T1000 (cell line): ENCODE results near the gene DLL4.
A peak's percentile ranks its signal among the peaks of the same experiment; 100 is the strongest.

ENCODE experiments used
- DNase-seq: peaks from one replicate; lab custom pipeline; 2025; ENCODE audit warnings: mixed read lengths; lab: John Stamatoyannopoulos, UW

The DLL4 gene

GRCh38 chr15:40906091-40906990 is 22.8 kb upstream of the DLL4 start:
- DNase-seq: peak; percentile 97

DNA sequence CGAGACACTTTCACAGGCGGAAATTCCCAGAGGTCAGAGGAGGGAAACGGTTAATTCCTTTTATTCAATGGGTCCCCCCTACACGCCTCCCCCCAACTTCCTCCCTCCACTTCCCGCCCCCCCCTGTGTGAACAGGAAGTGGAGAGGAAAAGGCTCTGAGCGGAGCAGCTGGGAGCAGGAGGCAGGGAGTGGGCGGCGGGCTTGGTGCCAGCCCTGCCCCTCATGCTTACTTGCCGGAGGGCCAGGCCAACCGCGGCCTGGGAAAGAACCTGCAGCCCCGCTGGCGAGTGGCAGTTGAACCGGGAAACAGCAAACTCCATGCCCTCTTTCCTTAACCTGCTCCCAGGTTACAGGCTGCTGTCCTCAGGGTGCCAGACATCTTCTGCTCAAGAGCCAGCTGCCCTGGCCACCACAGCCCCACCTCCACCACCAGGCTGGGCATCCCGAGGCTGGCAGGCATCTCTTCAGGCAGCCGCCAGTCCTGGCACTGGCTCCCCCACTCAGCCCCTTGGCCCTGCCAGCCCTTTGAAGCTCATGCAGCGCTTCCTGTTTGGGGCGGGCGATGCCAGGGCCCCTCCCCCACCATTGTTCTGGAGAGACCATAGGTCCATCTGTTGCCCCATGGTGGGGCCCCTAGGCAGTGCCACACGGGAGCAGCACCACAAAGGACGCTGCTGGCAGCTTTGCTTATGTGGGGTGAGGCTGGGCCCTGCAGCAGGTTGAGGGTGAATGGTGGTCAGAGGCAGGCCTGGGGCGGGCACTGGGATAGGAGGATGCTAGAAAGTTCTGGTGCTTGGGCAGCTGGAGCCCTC is 21.9 kb upstream of the DLL4 start:
- DNase-seq: no peak

DNA sequence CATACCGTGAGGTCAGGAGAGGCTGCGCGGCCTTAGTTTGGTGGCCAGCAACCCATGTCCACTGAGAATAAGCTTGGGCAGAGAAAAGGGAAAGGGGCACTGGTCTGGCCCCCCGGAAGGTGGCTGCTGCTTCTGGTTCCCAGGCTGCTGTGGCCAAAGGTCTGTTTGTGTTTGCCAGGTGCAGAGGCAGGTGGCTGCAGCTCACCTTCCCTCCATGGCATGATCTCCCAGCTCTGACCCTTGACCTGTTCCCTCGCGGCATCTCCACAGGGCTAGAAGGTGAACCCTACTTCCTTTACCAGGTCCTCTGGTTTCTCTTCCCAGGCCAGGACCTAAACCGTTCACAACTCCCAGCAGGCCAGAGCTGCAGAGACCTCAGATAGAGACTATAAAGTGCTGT is 21.0 kb upstream of the DLL4 start:
- no peak for DNase-seq

GRCh38 chr15:40909662-40910630 is 19.2 kb upstream of the DLL4 start:
- DNase-seq: no peak

DNA sequence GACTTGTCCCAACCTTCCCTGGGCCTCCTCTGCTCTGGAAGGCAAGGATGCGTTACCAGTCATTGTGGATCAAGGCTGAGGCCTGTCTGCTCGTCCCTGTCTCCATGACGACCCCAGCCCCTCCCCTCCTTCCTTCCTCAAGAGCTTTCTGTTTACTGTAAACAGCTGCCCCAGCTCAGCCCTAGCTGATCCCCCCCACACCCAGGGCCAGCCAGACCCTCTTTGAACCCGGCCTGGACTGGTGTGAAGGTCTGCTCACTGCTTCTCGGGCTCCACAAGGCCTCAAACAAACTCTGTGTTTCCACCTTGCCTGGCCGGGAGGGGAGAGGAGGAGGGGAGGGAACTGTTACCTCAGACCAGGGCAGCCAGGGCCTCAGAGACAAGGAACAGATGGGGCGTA is 18.0 kb upstream of the DLL4 start:
- no peak for DNase-seq

DNA sequence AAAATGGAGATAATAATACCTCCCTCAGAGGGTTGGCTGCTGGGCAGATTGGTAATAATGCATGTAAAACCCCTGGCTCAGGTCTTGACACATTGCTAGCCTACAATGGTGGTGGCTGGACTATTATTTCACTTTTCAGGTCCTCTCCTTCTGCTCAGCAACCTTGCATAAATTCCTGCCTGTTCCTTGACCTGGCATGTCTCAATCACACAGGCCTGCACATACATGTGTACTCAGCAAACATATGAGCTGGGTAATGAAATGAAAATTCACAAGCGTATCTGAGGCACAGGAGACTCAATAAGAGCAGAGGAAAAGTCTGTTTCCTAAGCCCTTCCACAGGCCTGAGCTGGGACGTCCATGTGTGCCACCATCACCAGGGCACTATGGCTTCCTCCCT is 17.4 kb upstream of the DLL4 start:
- no peak for DNase-seq

DNA sequence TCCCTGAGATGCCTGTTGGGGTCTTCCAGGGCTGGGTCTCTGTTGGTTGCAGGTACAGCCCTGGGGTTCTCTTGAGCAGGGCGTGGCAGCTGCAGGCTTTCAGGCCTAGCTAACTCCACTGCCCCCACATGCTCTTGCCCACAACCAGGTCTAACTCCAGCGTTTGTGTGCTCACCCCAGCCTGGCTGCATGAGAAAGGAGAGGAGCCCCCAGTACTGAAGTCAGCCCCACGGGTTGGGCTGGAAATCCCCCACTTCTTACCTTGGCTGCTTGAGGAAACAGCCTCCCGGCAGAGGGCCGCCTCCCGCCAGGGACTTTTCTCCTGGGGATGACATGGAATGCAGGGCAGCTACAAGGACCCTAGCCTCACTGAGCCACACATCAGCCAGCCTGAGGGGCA is 16.7 kb upstream of the DLL4 start:
- DNase-seq: no peak

- DNase-seq: no peak
Measured at GRCh38 chr15:40914013-40914412, 15.1 kb upstream of the DLL4 start.

- DNase-seq: no peak
Measured at GRCh38 chr15:40914486-40914885, 14.7 kb upstream of the DLL4 start.

GRCh38 chr15:40915116-40915661 is 14.0 kb upstream of the DLL4 start:
- no peak for DNase-seq

DNA sequence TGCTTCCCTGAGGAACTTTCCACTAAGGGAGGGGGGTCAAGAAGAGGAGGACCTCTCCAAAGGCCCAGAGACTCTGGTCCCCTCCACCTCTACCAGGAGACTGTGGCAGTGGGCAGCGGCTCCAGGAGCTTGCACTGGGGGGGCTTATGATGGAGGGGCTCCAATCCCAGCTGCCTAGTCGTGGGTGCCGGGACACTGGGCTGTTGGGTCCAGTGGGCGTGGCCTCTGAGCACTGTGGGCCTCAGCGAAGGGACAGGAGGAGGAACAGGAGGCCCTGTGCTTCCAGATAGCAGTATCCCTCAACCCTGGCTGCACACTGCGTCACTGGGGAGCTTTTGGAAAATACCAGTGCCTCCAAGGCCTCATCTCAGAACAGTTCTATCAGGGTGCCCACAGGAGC is 13.5 kb upstream of the DLL4 start:
- no peak for DNase-seq

DNA sequence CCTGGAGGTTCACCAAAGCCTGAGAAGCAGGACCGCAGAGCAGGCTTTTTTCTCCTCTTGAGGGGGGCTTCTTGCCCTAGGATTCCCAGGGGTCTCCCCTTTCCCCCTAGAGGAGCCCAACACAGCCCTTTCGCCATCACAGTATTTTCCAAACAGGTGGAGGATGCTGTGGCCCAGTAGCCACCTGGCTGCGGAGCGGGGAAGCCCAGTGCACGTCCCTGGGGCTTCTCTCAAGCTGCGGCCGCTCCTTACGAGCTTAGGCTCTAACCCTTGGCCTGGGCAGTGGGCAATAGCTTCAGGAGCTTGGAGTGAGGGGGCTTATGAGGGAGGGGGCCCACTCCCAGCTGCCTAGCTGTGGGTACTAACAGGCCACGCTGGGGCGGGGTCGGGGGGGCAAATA is 11.6 kb upstream of the DLL4 start:
- DNase-seq: no peak

DNA sequence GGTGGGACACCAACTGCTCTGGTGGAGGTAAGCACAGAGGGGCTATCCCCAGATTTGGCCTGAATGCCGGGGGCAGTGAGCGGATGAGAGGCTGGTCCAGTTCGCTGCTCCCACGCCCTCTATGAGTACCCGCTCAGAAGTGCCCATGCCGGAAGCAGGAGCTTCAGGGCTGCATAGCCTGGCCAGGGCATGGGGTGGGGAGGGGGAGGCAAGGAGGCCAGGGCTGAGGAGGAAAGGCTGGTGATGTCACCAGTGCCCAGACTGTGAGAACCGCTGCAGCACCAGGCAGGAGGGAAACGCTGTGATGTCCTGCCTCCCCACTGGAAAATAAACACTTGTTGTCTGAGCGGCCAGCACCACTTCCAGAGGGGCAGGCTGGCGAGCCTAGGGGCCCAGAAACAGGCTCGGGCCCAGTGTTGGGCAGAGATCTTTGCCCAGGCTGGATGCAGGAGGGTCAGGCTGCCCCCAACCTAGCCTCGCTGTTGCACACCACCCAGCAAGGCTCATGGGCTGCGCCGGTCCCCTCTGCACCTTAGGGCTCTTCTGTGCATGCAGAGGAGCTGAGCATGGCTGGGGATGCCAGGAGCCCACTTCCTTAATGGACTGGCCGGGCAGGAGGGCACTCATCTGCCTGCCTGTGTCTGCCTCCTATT is 10.9 kb upstream of the DLL4 start:
- DNase-seq: no peak

- DNase-seq: no peak
Measured at GRCh38 chr15:40918799-40919392, 10.2 kb upstream of the DLL4 start.

DNA sequence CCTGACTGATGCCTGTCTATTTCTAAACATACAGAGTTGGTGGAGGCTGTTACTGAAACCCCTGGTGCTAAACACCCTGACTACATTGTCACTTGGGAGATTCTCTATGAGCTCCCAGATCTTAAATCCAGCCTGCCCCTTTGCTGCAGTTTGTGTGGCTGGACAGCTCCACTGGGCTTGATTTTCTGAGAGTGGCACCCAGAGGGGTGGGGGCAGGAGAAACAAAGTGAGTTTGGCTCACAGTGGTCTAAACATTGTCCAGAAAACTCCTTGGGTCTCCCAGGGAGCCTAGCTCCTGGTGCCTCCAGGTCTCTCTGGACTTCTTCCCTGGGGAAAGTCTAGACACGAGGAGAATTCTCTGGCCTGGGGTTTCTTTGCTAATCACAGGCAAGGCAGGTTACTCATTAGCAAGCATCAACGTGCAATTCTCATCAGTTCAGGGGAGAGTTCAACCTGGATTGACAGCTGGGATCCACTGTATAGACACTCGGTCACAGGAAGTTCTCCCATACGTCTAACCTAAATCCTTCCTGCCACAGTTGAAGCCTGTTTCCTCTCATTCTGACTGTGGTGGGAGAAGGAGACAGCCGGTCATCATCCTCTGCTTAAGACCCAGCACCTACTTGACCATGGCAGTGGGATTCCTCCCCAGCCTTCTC is 7.1 kb upstream of the DLL4 start:
- no peak for DNase-seq

- no peak for DNase-seq
Measured at GRCh38 chr15:40922608-40923005, 6.5 kb upstream of the DLL4 start.

DNA sequence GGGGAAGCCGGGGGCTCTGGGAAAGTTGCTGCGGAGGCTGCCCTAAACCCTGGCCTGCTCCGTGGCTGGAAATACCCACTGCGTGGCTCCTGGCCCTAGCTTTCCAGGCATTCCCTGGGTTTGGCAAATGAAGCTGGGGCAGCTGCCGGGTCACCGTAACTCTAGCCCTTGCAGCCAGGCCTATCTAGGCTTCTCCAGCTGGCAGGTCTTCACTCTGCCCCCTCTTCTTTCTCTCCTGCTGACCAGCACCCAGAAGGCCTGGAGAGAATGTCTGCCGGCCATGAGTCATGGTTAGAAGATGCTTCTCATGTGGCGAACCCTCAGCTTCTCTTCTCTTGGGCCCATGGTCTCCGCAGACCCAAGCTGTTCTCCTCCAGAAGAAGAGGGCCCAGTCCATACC is 5.6 kb upstream of the DLL4 start:
- DNase-seq: no peak

GRCh38 chr15:40925495-40925862 is 3.7 kb upstream of the DLL4 start:
- DNase-seq: no peak

- no peak for DNase-seq
Measured at GRCh38 chr15:40925863-40926658, 3.1 kb upstream of the DLL4 start.
